Measurements from ENCODE around the gene ZNF428.

ZNF428 gene

GRCh38 chr19:43562226-43562697 is 57.2 kb downstream of the ZNF428 start:
- no peak for DNase-seq (ENCODE audit: low spot score)

GRCh38 chr19:43561139-43561970 is 58.1 kb downstream of the ZNF428 start:
- DNase-seq (ENCODE audit: low spot score): no peak

DNA sequence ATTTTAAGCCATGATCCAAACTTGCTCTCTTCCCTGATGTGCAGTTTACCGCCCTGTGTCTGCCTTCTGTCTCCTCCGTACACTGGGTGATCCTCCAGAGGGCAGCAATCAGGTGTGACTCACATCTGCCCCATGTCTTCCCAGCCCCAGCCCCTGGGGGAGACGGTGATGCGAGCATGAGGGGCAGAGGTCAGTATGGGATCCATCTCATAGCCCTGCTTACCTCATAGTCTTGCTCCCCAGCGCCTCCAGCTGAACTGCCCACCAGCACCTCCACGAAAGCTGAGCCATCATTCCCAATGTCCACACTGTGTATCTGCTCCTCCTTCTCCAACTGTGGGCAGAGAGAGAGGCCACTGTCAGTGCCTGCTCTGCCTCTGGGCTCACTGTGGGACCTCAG is 58.7 kb downstream of the ZNF428 start:
- DNase-seq (ENCODE audit: low spot score): no peak
